ENCODE results near the gene TMEM203. TPM values are rescaled to one million over a fixed set of nuclear protein-coding genes. Genes with fewer than 3 reads are reported as not detected.
A peak's percentile ranks its signal among the peaks of the same experiment; 100 is the strongest.
"Not testable (repeated sequence)": the region's sequence is repeated elsewhere in the genome, so short reads cannot be mapped to it uniquely, and the experiment has no call there.

Gene TMEM203
- 33.0 TPM for total RNA-seq (ENCODE audit: insufficient read depth, low replicate concordance)

DNA sequence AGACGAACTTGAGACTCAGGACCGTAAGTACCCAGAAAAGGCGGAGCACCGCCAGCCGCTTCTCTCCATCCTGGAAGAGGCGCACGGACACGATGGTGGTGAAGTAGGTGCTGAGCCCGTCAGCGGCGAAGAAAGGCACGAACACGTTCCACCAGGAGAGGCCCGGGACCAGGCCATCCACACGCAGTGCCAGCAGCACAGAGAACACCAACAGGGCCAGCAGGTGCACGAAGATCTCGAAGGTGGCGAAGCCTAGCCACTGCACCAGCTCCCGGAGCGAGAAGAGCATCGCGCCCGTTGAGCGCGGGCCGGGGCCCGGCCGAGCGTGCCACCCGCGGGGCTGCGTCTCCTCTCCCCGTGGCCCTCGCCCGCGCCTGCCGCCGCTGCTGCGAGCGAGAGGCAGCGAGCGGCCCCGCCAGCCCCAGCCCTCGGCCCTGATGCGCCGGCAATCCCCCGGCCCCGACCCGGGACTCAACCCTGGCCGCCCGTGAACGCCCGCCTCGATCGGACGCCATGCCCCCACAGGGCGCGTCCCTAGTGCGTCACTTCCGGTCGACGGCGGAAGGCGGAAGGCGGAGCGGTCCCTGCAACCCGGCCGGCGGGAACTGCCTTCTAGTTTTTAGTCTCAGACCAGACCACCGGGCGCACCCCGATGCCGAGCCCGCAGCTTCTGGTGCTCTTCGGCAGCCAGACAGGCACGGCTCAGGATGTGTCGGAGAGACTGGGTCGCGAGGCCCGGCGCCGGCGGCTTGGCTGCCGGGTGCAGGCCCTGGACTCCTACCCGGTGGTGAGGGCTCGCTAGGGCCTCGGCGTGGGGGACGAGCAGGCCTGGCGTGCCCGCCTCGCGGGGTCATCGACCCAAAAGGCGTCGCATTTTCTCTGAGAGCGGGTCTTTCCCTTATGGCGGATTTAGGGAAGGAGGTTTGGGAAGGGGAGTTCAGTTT, at the start of gene TMEM203, which contains the start of gene NDOR1:
TMEM203 (minus strand) TSS at position 523 of the 944 bp plus-strand sequence; CDS start at position 289, 234 bp downstream.
NDOR1 (plus strand) TSS at position 575 of the 944 bp plus-strand sequence; CDS start at position 653, 78 bp downstream.
- DNase-seq (ENCODE audit: low spot score), result peak; percentile 90

DNA sequence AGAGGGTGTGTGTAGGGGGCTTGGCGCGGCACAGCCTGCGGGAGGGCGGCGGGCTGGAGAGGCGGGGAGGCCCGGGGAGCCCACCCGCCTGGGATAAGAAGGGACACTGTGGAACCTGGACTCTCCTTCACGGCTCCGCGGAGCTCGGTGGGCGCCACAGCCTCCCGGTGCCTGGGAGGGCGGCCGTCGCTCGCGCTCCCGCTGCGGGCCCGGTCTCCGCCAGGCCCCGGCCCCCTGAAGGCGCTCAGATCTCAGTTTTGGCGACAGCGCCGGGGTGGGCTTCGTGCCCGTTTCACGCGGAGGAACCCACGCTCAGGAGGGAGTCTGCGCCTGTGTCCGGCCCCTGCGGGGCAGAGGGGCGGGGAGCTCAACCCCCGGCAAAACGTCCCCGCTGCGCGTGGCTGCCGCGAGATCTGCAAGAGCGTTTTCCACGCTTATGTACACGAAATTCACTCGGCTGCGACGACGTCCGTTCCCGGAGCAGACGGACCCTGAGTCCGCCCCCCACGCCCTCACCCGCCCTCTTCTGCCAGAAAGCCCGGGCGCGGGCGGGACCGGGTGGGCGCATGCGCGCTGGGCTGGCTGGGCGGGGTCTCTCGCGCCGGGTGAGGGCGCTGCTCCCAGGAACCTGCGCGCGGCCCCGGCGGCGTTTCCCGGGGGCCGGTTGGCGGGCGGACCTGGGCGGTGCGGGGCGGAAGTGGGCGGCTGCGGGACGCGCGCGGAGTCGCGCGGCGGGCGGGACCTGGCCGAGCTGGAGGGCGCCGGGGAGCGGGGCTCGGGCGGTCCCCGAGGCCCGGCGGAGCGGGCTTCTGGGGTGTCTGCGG, 49.4 kb upstream of the TMEM203 start, which contains the start of gene NELFB:
NELFB (plus strand) TSS at position 704 of the 824 bp plus-strand sequence.
- DNase-seq (ENCODE audit: low spot score), result peak; percentile 93

GRCh38 chr9:137253717-137254623, 48.5 kb upstream of the TMEM203 start:
- no peak for DNase-seq (ENCODE audit: low spot score)

- no peak for DNase-seq (ENCODE audit: low spot score)
Measured at GRCh38 chr9:137252555-137253506, 47.4 kb upstream of the TMEM203 start.

DNA sequence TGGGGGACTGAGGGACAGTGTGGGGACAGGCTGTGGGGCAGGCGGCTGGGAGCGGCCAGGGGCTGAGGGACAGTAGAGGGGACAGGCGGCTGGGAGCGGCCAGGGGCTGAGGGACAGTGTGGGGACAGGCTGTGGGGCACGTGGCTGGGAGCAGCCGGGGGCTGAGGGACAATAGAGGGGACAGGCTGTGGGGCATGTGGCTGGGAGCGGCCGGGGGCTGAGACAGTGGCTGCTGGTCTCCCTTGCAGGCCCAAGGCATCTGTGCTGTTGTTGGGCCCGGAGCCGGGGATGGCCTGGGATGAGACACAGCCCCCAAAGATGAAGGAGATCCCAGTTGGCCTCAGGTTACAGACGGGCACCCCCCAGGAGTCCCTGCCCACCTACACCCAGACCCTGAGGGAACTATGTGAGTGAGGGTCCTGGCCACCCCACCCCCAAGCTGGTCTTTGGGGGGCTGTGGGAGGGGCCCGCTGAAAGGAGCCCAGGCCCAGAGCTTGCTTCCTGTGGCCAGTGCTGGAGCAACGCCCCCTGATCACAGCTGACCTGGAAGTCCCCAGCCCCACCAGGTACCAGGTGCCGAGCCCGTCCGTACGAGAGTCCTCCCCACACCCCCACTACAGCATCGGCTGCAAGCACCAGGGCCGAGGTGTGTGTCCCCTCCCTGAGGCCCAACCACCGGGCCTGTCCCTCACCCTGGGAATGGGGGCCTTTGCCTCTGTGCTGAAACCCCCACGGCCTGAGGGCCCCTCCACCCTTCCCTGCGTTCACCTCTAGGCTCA, 46.2 kb upstream of the TMEM203 start:
- no peak for DNase-seq (ENCODE audit: low spot score)

DNA sequence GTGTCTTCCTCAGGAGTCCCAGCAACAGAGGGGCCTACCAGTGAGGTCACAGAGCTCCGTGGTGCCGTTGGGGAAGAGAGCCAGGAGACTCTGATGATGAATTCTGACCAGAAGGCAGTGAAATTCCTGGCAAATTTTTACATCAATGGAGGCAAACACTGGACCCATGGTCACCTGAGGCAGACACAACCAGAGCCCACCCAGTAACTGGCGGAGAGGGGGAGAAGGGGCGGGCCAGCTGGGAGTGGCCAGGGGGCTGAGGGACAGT, 45.7 kb upstream of the TMEM203 start, which contains the start of gene STPG3:
STPG3 (plus strand) TSS at position 93 of the 268 bp plus-strand sequence; CDS start at position 94, 1 bp downstream.
- DNase-seq (ENCODE audit: low spot score), result no peak

DNA sequence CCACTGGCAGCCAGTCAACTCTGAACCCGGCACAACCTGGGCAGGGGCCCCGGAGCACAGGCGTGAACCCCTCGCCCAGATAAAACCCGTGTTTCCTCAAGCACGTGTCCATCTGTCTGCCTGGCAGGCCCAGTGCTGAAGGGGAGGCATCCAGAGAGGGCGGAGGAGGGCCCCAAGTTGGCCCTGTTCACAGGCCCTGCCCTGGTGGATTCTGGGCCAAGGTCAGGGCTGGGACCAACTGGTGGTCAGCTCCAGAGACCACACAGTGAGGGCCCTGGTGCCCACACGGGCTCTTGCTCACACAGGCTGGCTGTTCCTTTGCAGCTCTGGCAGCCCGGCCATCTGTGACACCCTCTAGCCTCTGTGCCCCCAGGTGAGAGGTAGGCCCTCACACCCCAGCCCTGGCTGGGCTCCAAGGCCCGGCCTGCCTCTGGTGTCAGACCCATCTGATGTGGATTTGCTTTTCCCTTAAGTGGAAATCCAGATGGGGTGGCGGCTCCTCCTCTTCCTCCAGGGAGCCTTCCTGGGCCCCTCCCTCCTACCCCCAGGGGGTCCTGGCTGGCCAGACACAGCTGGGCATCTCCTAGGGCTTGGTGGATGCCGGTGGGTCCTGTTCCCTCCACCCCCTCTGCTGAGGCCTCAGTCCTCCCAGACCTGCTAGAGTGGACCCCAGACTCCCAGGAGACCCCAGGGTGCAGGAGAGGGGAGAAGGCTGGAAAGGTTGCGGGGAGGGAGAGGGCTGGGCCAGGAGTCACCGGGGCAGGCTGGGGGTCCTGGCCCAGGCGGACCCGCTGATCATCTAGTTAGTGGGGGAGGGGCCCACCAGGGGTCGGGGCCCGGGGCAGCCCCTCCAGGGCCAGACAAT, 45.1 kb upstream of the TMEM203 start:
- DNase-seq (ENCODE audit: low spot score), result no peak

- DNase-seq (ENCODE audit: low spot score), result no peak
Measured at GRCh38 chr9:137247916-137248175, 42.4 kb upstream of the TMEM203 start.

DNA sequence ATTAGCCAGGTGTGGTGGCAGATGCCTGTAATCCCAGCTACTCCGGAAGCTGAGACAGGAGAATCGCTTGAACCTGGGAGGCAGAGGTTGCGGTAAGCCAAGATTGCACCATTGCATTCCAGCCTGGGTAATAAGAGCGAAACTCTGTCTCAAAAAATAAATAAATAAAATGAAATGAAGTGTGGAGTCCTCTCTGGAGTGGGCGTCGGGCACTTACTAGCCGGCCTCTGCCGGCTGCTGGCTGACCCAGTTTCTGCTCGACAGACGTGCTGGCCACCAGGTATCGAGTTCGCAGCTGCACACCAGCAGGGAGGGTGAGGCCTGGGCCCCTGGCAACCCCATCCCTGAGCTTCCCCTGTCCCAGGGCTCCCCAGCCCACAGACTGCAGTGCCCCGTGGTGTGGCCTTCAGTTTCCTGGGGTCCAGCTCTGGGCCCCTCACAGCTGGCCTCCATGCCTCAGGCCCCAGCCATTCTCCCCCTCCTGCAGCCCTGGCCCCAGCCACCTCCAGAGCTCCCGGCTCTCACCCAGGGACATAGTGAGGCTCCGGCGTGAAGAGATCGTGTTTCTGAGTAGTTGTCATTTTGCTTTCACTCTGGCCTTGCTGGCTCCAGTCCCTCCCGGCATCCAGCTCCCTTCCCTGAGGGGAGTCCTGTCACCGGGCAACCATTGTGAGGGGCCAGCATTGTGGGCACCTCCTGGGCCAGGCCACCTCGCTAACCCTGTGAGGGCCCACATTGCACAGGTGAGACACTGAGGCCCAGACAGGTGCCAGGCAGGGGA, 41.9 kb upstream of the TMEM203 start:
- no peak for DNase-seq (ENCODE audit: low spot score)

DNA sequence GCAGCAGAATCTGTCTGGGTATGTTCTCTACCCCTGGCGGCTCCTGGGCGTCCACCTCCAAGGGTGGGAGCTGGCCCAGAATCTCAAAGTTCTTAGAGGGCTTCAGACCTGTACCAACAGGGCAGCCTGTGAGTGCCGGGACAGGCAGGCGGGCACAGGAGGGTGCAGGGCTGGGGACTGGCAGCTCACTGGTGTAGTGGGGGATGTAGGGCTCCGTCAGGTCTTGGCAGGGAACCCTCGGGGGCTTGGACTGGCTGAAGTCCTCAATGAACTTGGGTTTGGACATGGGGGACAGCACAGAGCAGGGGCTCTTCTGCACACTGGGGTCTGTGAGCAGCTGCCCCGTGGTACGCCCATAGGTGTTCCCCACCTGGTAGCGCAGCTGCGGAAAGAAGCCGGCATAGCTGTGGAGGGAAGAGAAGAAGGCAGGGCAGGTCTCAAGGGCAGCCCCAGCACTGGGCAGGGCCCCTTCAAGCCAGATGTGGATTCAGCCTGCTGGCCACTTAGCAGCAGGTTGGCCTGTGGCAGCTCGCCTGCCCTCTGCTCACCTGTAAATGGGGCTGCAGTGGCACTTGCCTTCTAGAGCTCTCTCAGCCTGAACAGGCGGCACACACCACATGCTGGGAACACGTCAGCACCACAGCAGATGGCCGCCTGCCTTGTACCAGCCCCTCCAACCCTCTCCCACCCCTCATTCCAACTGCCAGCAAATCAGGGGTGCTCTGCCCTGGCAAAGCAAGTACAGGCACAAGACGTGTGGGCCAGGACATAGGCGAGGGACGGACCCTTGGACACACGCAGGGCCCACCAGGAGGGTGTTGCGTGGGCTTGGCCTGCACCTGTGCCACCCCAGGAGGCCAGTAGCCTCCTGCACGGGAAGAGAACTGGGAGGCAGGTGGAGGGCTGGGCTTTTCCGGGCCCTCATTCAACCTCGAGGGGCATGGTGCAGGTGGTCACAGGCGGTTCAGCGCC, 40.3 kb upstream of the TMEM203 start:
- DNase-seq (ENCODE audit: low spot score), result no peak

- no peak for DNase-seq (ENCODE audit: low spot score)
Measured at GRCh38 chr9:137244486-137245449, 39.3 kb upstream of the TMEM203 start.

DNA sequence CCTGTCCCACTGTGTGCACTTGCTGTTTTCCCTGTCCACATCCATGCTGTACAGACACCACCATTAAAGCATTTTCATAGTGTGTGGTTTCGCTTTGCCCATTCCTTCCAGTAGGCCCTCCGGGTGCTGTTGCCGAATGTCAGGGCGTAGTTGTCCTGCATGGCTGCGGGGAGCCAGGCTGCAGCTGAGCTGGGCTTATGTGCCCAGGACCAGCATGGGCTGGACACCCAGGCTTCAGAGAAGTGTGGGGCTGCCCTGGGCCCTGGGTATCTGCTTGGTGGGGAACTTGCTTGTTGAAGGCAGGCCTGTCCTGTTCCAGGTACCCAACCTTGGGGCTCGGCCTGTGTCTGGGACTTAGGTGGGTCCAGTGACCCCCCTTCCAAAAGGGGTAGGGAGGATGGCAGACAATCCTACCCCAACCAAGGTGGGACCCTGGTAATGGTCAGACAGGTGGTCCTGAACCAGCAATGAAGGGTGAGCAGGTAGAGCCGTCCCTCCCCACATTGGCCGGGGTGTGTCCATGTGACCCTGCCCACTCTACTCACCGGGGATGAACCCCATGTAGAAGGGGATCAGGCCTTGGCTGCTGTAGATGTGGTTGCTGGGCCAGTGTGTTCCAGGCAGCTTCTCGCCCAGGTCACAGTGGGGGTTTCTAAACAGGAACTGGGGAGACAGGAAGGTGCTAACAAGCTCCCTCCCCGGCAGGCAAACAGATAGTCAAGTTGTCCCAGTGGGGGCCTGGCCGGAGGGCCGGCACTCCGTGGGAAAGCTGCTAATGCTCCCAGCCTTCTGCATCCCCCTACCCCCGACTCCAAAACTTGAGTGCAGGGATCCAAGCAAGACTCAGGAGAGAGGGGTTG, 38.4 kb upstream of the TMEM203 start:
- DNase-seq (ENCODE audit: low spot score), result no peak

DNA sequence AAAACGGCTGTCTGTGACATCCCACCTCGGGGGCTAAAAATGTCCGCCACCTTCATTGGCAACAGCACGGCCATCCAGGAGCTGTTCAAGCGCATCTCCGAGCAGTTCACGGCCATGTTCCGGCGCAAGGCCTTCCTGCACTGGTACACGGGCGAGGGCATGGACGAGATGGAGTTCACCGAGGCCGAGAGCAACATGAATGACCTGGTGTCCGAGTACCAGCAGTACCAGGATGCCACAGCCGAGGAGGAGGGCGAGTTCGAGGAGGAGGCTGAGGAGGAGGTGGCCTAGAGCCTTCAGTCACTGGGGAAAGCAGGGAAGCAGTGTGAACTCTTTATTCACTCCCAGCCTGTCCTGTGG, 37.8 kb upstream of the TMEM203 start:
- not testable (repeated sequence) for DNase-seq (ENCODE audit: low spot score)

Data from umbilical cord (tissue), 2 donors.